HepG2 (cell line): Measurements from ENCODE around the gene SLC4A2. TPM values are rescaled to one million over a fixed set of nuclear protein-coding genes. Genes with fewer than 3 reads are reported as not detected.

Experiments
- ATAC-seq: fragments of 200-7000 bp; cut with Tn5 transposase; 3 replicates; pipeline ENCODE4 v1.9.1; 2020; ENCODE audit warnings: mild to moderate bottlenecking, moderate library complexity
- BruUV-seq: library from RNA; stranded (reverse); fragments of 400-500 nt; replicated peaks from 2 replicates; lab custom pipeline; 2021; lab: Mats Ljungman, UMichigan
- CTCF ChIA-PET: fragments of 300-600 bp; formaldehyde crosslinking; extraction: SDS; loops from one replicate; lab custom pipeline; 2021; ENCODE audit warnings: low total read pairs, inconsistent platforms, low intra/inter-chr PET ratio; lab: Yijun Ruan, JAX
- POLR2A ChIA-PET: fragments of 350-600 bp; sonication (Branson Sonifier 250); formaldehyde crosslinking; loops from one replicate; lab custom pipeline; 2020; ENCODE audit warnings: antibody characterized with exemption, inconsistent platforms; lab: Yijun Ruan, JAX
- DNase-seq: peaks from one replicate; pipeline ENCODE4 v3.0.0-alpha.2; 2015; ENCODE audit warnings: low spot score
- FAIRE-seq: peaks from 3 replicates; lab custom pipeline; 2011; peaks lifted over from hg19 to GRCh38; lab: Jason Lieb, UNC
- H2AFZ ChIP-seq: one replicate; pipeline ENCODE4 v1.6.1; 2011; ENCODE audit warnings: low read length, inconsistent platforms
- H3K27ac ChIP-seq: fragments of 300-600 bp; 3 replicates; pipeline ENCODE4 v1.8.0; 2011; ENCODE audit warnings: mixed run types, mild to moderate bottlenecking, mixed read lengths, low read length, inconsistent platforms; ENCODE audit not compliant: insufficient read depth; ENCODE audit errors: extremely low read length
- H3K27me3 ChIP-seq, 2 experiments: fragments of 200-600 bp in 1 of 2; 2 replicates in 1 of 2; 3 replicates in 1 of 2; pipeline versions ENCODE4 v1.6.0 to v1.8.0; 2011; ENCODE audit warnings: low read length in 2 of 2, mild to moderate bottlenecking in 2 of 2, moderate library complexity in 2 of 2, inconsistent platforms in 1 of 2; ENCODE audit not compliant: insufficient read depth in 2 of 2, control insufficient read depth in 1 of 2
- H3K36me3 ChIP-seq, 2 experiments: fragments of 200-600 bp in 1 of 2; replicated peaks in 1 of 2; 2 replicates in 1 of 2; 3 replicates in 1 of 2; pipeline versions ENCODE4 v1.5.1 to v1.8.0; 2011; ENCODE audit warnings: low read length in 2 of 2, inconsistent platforms in 1 of 2; ENCODE audit not compliant: insufficient read depth in 2 of 2, control insufficient read depth in 1 of 2
- H3K4me1 ChIP-seq: 2 replicates; pipeline ENCODE4 v1.5.1; 2012; ENCODE audit warnings: low read length, inconsistent platforms; ENCODE audit not compliant: insufficient read depth
- H3K4me2 ChIP-seq: 2 replicates; pipeline ENCODE4 v1.6.0; 2011; ENCODE audit warnings: low read depth, low read length, inconsistent platforms
- H3K4me3 ChIP-seq, 3 experiments: fragments of 200-600 bp in 1 of 3; sonication (generic), shearing (Covaris generic) in 1 of 3; replicated peaks in 1 of 3; 2 replicates each; pipeline ENCODE4 v1.5.1; 2011 to 2016; ENCODE audit warnings: low read length in 3 of 3, inconsistent platforms in 2 of 3, low read depth in 2 of 3, mild to moderate bottlenecking in 2 of 3, control low read depth in 1 of 3, mixed read lengths in 1 of 3; ENCODE audit not compliant: insufficient read depth in 1 of 3
- H3K79me2 ChIP-seq: one replicate; pipeline ENCODE4 v1.6.1; 2011; ENCODE audit warnings: low read length, inconsistent platforms; ENCODE audit not compliant: insufficient read depth
- H3K9ac ChIP-seq: 2 replicates; pipeline ENCODE4 v1.6.0; 2011; ENCODE audit warnings: mild to moderate bottlenecking, low read depth, low read length, inconsistent platforms; ENCODE audit not compliant: insufficient read depth
- H3K9me3 ChIP-seq: 2 replicates; pipeline ENCODE4 v1.5.1; 2012; ENCODE audit warnings: mild to moderate bottlenecking, low read length
- H4K20me1 ChIP-seq: 2 replicates; pipeline ENCODE4 v1.6.0; 2011; ENCODE audit warnings: inconsistent platforms, mild to moderate bottlenecking, low read length, moderate library complexity; ENCODE audit not compliant: insufficient read depth
- ATF3 ChIP-seq: sonication (generic); formaldehyde crosslinking; IDR thresholded peaks from 2 replicates; pipeline ENCODE4 v1.4.0; 2020; ENCODE audit warnings: missing genetic modification reagents
- BRCA1 ChIP-seq: sonication (generic); formaldehyde crosslinking; IDR thresholded peaks from 2 replicates; pipeline ENCODE4 v1.4.0; 2020; ENCODE audit warnings: missing genetic modification reagents
- EP300 ChIP-seq, 3 experiments: sonication (generic) in 1 of 3; formaldehyde crosslinking in 1 of 3; IDR thresholded peaks; 2 replicates each; pipeline versions ENCODE4 v1.5.1 to v1.6.1; 2011 to 2020; ENCODE audit warnings: low read depth in 2 of 3, low read length in 2 of 3, borderline replicate concordance in 1 of 3, improper control_type of control experiment in 1 of 3, mild to moderate bottlenecking in 1 of 3, missing genetic modification reagents in 1 of 3, moderate library complexity in 1 of 3
- HNRNPL ChIP-seq: fragments of 200-400 bp; formaldehyde crosslinking; IDR thresholded peaks from 2 replicates; pipeline ENCODE4 v1.6.1; 2017; ENCODE audit warnings: mild to moderate bottlenecking, low read depth, low read length
- KDM1A ChIP-seq: IDR thresholded peaks from 2 replicates; pipeline ENCODE4 v1.6.1; 2016; ENCODE audit warnings: missing compliant biosample characterization
- RELA ChIP-seq: sonication (generic); formaldehyde crosslinking; IDR thresholded peaks from 2 replicates; pipeline ENCODE4 v1.4.0; 2020; ENCODE audit warnings: missing genetic modification reagents
- ZBTB1 ChIP-seq: sonication (generic); formaldehyde crosslinking; IDR thresholded peaks from 2 replicates; pipeline ENCODE4 v1.4.0; 2020; ENCODE audit warnings: missing genetic modification reagents, borderline replicate concordance
- ZFX ChIP-seq: sonication (generic); formaldehyde crosslinking; IDR thresholded peaks from 2 replicates; pipeline ENCODE4 v1.4.0; 2020; ENCODE audit warnings: mild to moderate bottlenecking, low read depth, missing genetic modification reagents, moderate library complexity
- ZFY ChIP-seq: sonication (generic); formaldehyde crosslinking; IDR thresholded peaks from 2 replicates; pipeline ENCODE4 v1.4.0; 2020; ENCODE audit warnings: missing genetic modification reagents
- ZNF234 ChIP-seq: sonication (generic); formaldehyde crosslinking; conservative IDR thresholded peaks from 2 replicates; pipeline ENCODE4 v1.5.1; 2020; ENCODE audit warnings: mild to moderate bottlenecking, missing genetic modification reagents
- ZNF256 ChIP-seq: sonication (generic); formaldehyde crosslinking; conservative IDR thresholded peaks from 2 replicates; pipeline ENCODE4 v1.4.0; 2020; ENCODE audit warnings: missing genetic modification reagents
- ZNF263 ChIP-seq: sonication (generic); formaldehyde crosslinking; IDR thresholded peaks from 2 replicates; pipeline ENCODE4 v1.4.0; 2020; ENCODE audit warnings: missing genetic modification reagents
- ZNF333 ChIP-seq: sonication (generic); formaldehyde crosslinking; IDR thresholded peaks from 2 replicates; pipeline ENCODE4 v1.4.0; 2020; ENCODE audit warnings: mild to moderate bottlenecking, missing genetic modification reagents, borderline replicate concordance
- ZNF616 ChIP-seq: sonication (generic); formaldehyde crosslinking; IDR thresholded peaks from 2 replicates; pipeline ENCODE4 v1.5.0; 2020; ENCODE audit warnings: low read depth, mild to moderate bottlenecking, missing genetic modification reagents
- ZNF749 ChIP-seq: sonication (generic); formaldehyde crosslinking; IDR thresholded peaks from 2 replicates; pipeline ENCODE4 v1.8.0; 2022; ENCODE audit warnings: mild to moderate bottlenecking, missing genetic modification reagents, moderate library complexity, borderline replicate concordance
- ZNF879 ChIP-seq: sonication (generic); formaldehyde crosslinking; IDR thresholded peaks from 2 replicates; pipeline ENCODE4 v1.8.1; 2023; ENCODE audit warnings: missing genetic modification reagents
- ZNF891 ChIP-seq: sonication (generic); formaldehyde crosslinking; IDR thresholded peaks from 2 replicates; pipeline ENCODE4 v1.5.0; 2020; ENCODE audit warnings: mild to moderate bottlenecking, missing genetic modification reagents
- WGBS: methylation state at CpG from one replicate; pipeline ENCODE4 v1.1.6; 2017; ENCODE audit warnings: low lambda C conversion rate; 5-methylcytosine and 5-hydroxymethylcytosine counted together
- in situ Hi-C: cut with HindIII; loops from 2 replicates; pipeline ENCODE4 v1.10.0; 2017; ENCODE audit warnings: low pct_unique_long_range_greater_than_20kb; ENCODE audit not compliant: extremely low pct_ligation_motif_present
- intact Hi-C: fragments of 100-400 bp; cut with micrococcal nuclease; formaldehyde crosslinking; loops from one replicate; pipeline ENCODE4 v1.10.0; 2022; ENCODE audit not compliant: unreplicated experiment
- polyA plus RNA-seq, 8 experiments: library from polyadenylated mRNA; depleted of rRNA in 3 of 8; stranded (reverse) in 7 of 8; unstranded in 1 of 8; fragments of >200 nt; fragmentation: Illumina TruSeq in 4 of 8; extraction: Trizol in 4 of 8; gene quantifications; 2 replicates each; pipeline versions ENCODE4 v1.2.1 to v1.2.3, GENCODE V29; 2011 to 2016; ENCODE audit warnings: low read depth in 4 of 8, missing spikeins in 1 of 8, mixed read lengths in 1 of 8; ENCODE audit not compliant: insufficient read depth in 1 of 8
- total RNA-seq, 5 experiments: library from RNA; depleted of rRNA; stranded (reverse); fragments of >200 nt; fragmentation: Illumina TruSeq; extraction: Trizol; gene quantifications; 2 replicates each; pipeline ENCODE4 v1.2.3, GENCODE V29; 2016; ENCODE audit warnings: low read depth in 1 of 5
- TF ChIP-seq, protein P1 (sequence below): sonication (generic); formaldehyde crosslinking; IDR thresholded peaks from 2 replicates; pipeline ENCODE4 v1.4.0; 2020; ENCODE audit warnings: missing genetic modification reagents, borderline replicate concordance
- TF ChIP-seq, protein P2 (sequence below): sonication (generic); formaldehyde crosslinking; conservative IDR thresholded peaks from 2 replicates; pipeline ENCODE4 v1.4.0; 2020; ENCODE audit warnings: missing genetic modification reagents

Gene SLC4A2
- total and polyA plus RNA-seq, 2 of the 13 experiments (the other 11 are each of a cell fraction or from before 2014, with no cell fraction given): 51.9 to 73.4 TPM

- H3K36me3 ChIP-seq: peaks cover 3 to 14% of the 10 kb centered on the region in 2 experiments; a peak in 4 of 5 replicates
- H3K27ac ChIP-seq: peak overlapping the region; percentile 86
- peak overlapping the region; percentile 98 for H3K4me2 ChIP-seq
- H3K9me3 ChIP-seq: no peaks in the 10 kb centered on the region
- ChIA-PET CTCF (interaction anchor here (0.8 kb wide), 1 partner anchor 50 kb away, joined by 3 read pairs; no protein-coding TSS in a partner anchor), POLR2A (interaction anchor here (1.4 to 4.4 kb wide), 4 partner anchors 21 to 33 kb away, joined by 4 to 144 read pairs (median 7); partner anchors contain the start of genes ABCB8, AGAP3, FASTK and TMUB1)
- peaks cover 16% of the 10 kb centered on the region for H3K79me2 ChIP-seq
- no peak for FAIRE-seq
- peak overlapping the region; percentile 69 to 92 (median 90) for H3K4me3 ChIP-seq
- BruUV-seq: no TSS peak
- intact Hi-C loops: no loop called here
- H3K9ac ChIP-seq: peak overlapping the region; percentile 71
- H2AFZ ChIP-seq: no peak overlapping the region
- no peaks in the 10 kb centered on the region; a peak in 1 of 5 replicates for H3K27me3 ChIP-seq
- peaks cover 61% of the 10 kb centered on the region for H3K4me1 ChIP-seq
- no peak for ATAC-seq
- 1% methylated on average over 7 of the region's 21 CpGs for WGBS
- peak; percentile 42 for DNase-seq
- peaks cover 4% of the 10 kb centered on the region; the same call in 1 of the 2 replicates for H4K20me1 ChIP-seq
- in situ Hi-C loops: no loop called here
- TF ChIP-seq KDM1A (CRISPR knock-in tag) (no peak), ZNF256 (CRISPR knock-in tag) (no peak), RELA (CRISPR knock-in tag) (no peak), ZFY (CRISPR knock-in tag) (peak; percentile 16; the same call in 1 of the 2 replicates), BRCA1 (CRISPR knock-in tag) (no peak), HNRNPL (0 out of 2 replicates have a peak, but pooled peaks have one; percentile 59), ZNF879 (no peak), ZNF234 (CRISPR knock-in tag) (no peak), ATF3 (CRISPR knock-in tag) (no peak), ZNF891 (CRISPR knock-in tag) (peak; percentile 2; the same call in 1 of the 2 replicates), ZNF616 (peak; percentile 73; the same call in 1 of the 2 replicates), ZNF263 (CRISPR knock-in tag) (peak; percentile 12; the same call in 1 of the 2 replicates), ZBTB1 (CRISPR knock-in tag) (no peak), ZNF749 (0 out of 2 replicates have a peak, but pooled peaks have one; percentile 19), ZNF333 (no peak), ZFX (CRISPR knock-in tag) (0 out of 2 replicates have a peak, but pooled peaks have one; percentile 25), EP300 (IDR thresholded peaks at IDR 0.05; ENCODE audit: low read depth in 2 of 2, low read length in 2 of 2) (no peak), EP300 (CRISPR knock-in tag; IDR thresholded peaks at IDR 0.05; ENCODE audit: borderline replicate concordance) (no peak)
- TF ChIP-seq, protein P1, sequence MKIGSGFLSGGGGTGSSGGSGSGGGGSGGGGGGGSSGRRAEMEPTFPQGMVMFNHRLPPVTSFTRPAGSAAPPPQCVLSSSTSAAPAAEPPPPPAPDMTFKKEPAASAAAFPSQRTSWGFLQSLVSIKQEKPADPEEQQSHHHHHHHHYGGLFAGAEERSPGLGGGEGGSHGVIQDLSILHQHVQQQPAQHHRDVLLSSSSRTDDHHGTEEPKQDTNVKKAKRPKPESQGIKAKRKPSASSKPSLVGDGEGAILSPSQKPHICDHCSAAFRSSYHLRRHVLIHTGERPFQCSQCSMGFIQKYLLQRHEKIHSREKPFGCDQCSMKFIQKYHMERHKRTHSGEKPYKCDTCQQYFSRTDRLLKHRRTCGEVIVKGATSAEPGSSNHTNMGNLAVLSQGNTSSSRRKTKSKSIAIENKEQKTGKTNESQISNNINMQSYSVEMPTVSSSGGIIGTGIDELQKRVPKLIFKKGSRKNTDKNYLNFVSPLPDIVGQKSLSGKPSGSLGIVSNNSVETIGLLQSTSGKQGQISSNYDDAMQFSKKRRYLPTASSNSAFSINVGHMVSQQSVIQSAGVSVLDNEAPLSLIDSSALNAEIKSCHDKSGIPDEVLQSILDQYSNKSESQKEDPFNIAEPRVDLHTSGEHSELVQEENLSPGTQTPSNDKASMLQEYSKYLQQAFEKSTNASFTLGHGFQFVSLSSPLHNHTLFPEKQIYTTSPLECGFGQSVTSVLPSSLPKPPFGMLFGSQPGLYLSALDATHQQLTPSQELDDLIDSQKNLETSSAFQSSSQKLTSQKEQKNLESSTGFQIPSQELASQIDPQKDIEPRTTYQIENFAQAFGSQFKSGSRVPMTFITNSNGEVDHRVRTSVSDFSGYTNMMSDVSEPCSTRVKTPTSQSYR (CRISPR knock-in tag): peak; percentile 62
- TF ChIP-seq, protein P2, sequence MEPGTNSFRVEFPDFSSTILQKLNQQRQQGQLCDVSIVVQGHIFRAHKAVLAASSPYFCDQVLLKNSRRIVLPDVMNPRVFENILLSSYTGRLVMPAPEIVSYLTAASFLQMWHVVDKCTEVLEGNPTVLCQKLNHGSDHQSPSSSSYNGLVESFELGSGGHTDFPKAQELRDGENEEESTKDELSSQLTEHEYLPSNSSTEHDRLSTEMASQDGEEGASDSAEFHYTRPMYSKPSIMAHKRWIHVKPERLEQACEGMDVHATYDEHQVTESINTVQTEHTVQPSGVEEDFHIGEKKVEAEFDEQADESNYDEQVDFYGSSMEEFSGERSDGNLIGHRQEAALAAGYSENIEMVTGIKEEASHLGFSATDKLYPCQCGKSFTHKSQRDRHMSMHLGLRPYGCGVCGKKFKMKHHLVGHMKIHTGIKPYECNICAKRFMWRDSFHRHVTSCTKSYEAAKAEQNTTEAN: no peak
These were observed 1.2 kb downstream of the SLC4A2 start for GRCh38 chr7:151060416-151061212.
